ENCODE measurements around the gene ANKFY1.
A peak's percentile ranks its signal among the peaks of the same experiment; 100 is the strongest.

Gene ANKFY1

DNA sequence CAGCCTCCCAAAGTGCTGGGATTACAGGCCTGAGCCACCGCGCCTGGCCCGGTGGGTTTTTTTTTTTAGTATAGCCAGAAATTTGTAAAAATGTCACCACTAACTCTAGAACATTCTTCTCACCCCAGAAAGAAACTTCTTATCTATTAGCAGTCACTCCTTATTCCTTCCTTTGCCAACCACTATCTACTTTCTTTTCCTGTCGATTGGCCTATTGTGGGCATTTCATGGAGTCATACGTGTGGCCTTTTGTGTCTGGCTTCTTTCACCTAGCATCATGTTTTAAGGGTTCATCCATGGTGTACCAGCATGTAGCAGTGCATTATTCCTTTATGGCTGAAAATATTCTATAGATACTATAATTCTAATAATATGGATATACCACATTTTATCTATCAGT lies 117.1 kb downstream of the ANKFY1 start:
- no peak for TF ChIP-seq SNAI2 (CRISPR knock-in tag; IDR thresholded peaks at IDR 0.05)
- TF ChIP-seq, protein P1, sequence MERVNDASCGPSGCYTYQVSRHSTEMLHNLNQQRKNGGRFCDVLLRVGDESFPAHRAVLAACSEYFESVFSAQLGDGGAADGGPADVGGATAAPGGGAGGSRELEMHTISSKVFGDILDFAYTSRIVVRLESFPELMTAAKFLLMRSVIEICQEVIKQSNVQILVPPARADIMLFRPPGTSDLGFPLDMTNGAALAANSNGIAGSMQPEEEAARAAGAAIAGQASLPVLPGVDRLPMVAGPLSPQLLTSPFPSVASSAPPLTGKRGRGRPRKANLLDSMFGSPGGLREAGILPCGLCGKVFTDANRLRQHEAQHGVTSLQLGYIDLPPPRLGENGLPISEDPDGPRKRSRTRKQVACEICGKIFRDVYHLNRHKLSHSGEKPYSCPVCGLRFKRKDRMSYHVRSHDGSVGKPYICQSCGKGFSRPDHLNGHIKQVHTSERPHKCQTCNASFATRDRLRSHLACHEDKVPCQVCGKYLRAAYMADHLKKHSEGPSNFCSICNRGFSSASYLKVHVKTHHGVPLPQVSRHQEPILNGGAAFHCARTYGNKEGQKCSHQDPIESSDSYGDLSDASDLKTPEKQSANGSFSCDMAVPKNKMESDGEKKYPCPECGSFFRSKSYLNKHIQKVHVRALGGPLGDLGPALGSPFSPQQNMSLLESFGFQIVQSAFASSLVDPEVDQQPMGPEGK (CRISPR knock-in tag; IDR thresholded peaks at IDR 0.05; ENCODE audit: borderline replicate concordance) = no peak
- TF ChIP-seq RARB (CRISPR knock-in tag; IDR thresholded peaks at IDR 0.05) = no peak
- ATAC-seq = no peak

DNA sequence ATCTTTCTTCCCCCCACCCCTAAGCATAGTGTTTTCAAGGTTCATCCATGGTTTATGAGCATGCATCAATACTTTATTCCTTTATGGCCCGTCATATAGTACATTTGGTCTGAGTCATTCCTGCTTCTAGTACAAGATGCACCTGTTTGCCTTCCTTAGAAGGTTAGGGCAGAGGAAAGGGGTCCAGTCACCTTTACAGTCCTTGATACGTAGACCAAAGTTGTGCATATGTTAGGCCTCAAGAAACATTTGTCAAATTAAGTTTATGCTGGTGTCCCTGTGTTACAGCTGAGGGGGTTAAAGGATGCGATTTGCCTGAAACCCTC lies 119.4 kb downstream of the ANKFY1 start:
- ATAC-seq = no peak
- TF ChIP-seq BACH2 (CRISPR knock-in tag; IDR thresholded peaks at IDR 0.05; ENCODE audit: borderline replicate concordance) (no peak), CSDC2 (CRISPR knock-in tag; IDR thresholded peaks at IDR 0.05) (no peak), ZNF565 (CRISPR knock-in tag; conservative IDR thresholded peaks at IDR 0.05; ENCODE audit: low read depth) (no peak), PPARA (CRISPR knock-in tag; IDR thresholded peaks at IDR 0.05; ENCODE audit: borderline replicate concordance) (no peak), ARNTL (CRISPR knock-in tag; IDR thresholded peaks at IDR 0.05; ENCODE audit: borderline replicate concordance, low read depth) (no peak), SNAI2 (CRISPR knock-in tag; IDR thresholded peaks at IDR 0.05) (no peak)
- TF ChIP-seq, protein P2, sequence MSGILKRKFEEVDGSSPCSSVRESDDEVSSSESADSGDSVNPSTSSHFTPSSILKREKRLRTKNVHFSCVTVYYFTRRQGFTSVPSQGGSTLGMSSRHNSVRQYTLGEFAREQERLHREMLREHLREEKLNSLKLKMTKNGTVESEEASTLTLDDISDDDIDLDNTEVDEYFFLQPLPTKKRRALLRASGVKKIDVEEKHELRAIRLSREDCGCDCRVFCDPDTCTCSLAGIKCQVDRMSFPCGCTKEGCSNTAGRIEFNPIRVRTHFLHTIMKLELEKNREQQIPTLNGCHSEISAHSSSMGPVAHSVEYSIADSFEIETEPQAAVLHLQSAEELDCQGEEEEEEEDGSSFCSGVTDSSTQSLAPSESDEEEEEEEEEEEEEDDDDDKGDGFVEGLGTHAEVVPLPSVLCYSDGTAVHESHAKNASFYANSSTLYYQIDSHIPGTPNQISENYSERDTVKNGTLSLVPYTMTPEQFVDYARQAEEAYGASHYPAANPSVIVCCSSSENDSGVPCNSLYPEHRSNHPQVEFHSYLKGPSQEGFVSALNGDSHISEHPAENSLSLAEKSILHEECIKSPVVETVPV (CRISPR knock-in tag; IDR thresholded peaks at IDR 0.05) = no peak

DNA sequence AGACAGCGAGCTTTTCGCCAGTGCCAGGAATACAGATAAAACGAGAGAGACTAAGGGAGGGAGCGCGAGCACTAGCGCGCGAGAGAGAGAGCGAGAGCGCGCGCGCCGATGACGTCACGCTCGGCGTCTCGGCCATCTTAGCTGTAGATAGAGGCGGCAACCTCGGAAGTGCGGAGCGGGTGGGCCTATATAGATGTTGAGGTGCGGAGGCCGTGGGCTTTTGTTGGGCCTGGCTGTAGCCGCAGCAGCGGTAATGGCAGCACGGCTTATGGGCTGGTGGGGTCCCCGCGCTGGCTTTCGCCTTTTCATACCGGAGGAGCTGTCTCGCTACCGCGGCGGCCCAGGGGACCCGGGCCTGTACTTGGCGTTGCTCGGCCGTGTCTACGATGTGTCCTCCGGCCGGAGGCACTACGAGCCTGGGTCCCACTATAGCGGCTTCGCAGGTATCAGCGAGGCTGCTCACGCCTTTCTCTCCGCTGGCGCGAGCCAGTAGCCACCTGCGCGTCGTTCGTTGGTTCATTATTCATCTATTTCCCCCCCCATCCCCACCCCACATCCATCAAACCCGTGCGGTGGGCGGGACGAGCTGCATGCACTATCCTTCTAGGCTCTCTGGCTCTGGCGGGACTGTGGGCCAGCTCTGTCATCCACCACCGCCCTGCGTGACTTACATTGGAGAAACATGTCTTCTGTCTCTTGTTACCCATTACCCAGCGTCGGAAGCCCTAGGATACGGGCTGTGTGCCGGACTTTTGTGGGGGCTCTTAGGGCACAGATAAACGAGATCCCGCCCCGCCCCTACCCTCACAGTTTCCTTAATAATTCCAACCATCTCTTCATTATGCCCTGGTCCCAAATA lies 120.0 kb downstream of the ANKFY1 start:
- peak; percentile 90 for ATAC-seq
- TF ChIP-seq, protein P3, sequence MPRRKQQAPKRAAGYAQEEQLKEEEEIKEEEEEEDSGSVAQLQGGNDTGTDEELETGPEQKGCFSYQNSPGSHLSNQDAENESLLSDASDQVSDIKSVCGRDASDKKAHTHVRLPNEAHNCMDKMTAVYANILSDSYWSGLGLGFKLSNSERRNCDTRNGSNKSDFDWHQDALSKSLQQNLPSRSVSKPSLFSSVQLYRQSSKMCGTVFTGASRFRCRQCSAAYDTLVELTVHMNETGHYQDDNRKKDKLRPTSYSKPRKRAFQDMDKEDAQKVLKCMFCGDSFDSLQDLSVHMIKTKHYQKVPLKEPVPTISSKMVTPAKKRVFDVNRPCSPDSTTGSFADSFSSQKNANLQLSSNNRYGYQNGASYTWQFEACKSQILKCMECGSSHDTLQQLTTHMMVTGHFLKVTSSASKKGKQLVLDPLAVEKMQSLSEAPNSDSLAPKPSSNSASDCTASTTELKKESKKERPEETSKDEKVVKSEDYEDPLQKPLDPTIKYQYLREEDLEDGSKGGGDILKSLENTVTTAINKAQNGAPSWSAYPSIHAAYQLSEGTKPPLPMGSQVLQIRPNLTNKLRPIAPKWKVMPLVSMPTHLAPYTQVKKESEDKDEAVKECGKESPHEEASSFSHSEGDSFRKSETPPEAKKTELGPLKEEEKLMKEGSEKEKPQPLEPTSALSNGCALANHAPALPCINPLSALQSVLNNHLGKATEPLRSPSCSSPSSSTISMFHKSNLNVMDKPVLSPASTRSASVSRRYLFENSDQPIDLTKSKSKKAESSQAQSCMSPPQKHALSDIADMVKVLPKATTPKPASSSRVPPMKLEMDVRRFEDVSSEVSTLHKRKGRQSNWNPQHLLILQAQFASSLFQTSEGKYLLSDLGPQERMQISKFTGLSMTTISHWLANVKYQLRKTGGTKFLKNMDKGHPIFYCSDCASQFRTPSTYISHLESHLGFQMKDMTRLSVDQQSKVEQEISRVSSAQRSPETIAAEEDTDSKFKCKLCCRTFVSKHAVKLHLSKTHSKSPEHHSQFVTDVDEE (CRISPR knock-in tag; IDR thresholded peaks at IDR 0.05) = 0 out of 2 replicates have a peak, but pooled peaks have one; percentile 14
- TF ChIP-seq ZNF70 (CRISPR knock-in tag; IDR thresholded peaks at IDR 0.05) = 0 out of 2 replicates have a peak, but pooled peaks have one; percentile 17
- peak; percentile 51; the same call in 1 of the 2 replicates for TF ChIP-seq ZNF8 (CRISPR knock-in tag; IDR thresholded peaks at IDR 0.05)
- no peak; the same call in 1 of the 2 replicates for TF ChIP-seq CSDC2 (CRISPR knock-in tag; IDR thresholded peaks at IDR 0.05)
- TF ChIP-seq ZFP3 (CRISPR knock-in tag; IDR thresholded peaks at IDR 0.05) = 0 out of 2 replicates have a peak, but pooled peaks have one; percentile 34
- TF ChIP-seq BACH2 (CRISPR knock-in tag; IDR thresholded peaks at IDR 0.05; ENCODE audit: borderline replicate concordance) = no peak
- TF ChIP-seq ZNF565 (CRISPR knock-in tag; conservative IDR thresholded peaks at IDR 0.05; ENCODE audit: low read depth) = no peak; the same call in 1 of the 2 replicates
- TF ChIP-seq ZC3H10 (CRISPR knock-in tag; IDR thresholded peaks at IDR 0.05) = no peak

DNA sequence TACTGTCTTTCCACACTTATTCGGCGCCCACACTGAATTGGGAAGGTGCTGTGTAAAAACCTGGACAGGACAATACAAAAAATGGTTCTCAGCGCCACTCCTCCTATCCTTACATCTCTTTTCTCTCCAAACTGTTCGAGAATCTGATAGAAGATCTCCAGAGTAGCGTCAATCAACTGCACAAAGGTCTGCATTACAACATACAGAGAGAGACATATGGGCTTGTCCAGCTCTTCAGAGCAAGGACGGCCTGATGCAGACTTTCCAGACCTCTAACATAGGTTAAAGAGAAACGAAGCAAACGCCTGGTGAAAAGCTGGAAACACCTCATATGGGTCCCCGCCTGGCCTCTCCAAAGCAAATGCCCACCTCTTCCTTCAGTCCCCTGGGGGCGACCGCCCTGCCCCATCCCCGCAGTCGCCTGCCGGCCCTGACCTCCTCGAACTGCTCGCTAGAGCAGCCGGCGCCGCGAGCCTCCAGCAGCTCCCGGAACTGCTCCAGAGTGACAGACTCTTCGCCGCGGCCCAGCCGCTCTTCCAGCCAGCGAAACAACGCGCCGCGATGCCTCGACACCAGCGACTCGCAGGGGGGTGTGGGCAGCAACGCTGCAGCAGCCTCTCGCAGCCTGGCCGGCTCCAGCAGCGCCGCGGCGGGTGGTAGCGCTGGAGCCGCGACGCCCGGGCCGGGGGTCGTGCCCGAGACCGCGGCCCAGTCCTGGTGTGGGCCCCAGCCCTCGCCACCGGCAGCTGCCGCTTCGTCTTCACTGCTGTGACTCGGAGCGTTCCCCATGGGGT lies 121.5 kb downstream of the ANKFY1 start:
- peak; percentile 1 for ATAC-seq
- TF ChIP-seq ZC3H10 (CRISPR knock-in tag; IDR thresholded peaks at IDR 0.05) (no peak), SNAI2 (CRISPR knock-in tag; IDR thresholded peaks at IDR 0.05) (no peak), BACH2 (CRISPR knock-in tag; IDR thresholded peaks at IDR 0.05; ENCODE audit: borderline replicate concordance) (no peak), RARB (CRISPR knock-in tag; IDR thresholded peaks at IDR 0.05) (no peak), ISL1 (CRISPR knock-in tag; IDR thresholded peaks at IDR 0.05) (no peak), ESRRG (CRISPR knock-in tag; IDR thresholded peaks at IDR 0.05) (no peak), ZNF70 (CRISPR knock-in tag; IDR thresholded peaks at IDR 0.05) (no peak), ZFP30 (CRISPR knock-in tag; IDR thresholded peaks at IDR 0.05) (no peak), CSDC2 (CRISPR knock-in tag; IDR thresholded peaks at IDR 0.05) (no peak), OSR1 (CRISPR knock-in tag; IDR thresholded peaks at IDR 0.05) (no peak), PPARA (CRISPR knock-in tag; IDR thresholded peaks at IDR 0.05; ENCODE audit: borderline replicate concordance) (no peak), TCF4 (CRISPR knock-in tag; IDR thresholded peaks at IDR 0.05; ENCODE audit: borderline replicate concordance) (no peak)
- TF ChIP-seq, protein P3 (CRISPR knock-in tag; IDR thresholded peaks at IDR 0.05) = no peak
- TF ChIP-seq, protein P2 (CRISPR knock-in tag; IDR thresholded peaks at IDR 0.05) = no peak
- TF ChIP-seq, protein P4, sequence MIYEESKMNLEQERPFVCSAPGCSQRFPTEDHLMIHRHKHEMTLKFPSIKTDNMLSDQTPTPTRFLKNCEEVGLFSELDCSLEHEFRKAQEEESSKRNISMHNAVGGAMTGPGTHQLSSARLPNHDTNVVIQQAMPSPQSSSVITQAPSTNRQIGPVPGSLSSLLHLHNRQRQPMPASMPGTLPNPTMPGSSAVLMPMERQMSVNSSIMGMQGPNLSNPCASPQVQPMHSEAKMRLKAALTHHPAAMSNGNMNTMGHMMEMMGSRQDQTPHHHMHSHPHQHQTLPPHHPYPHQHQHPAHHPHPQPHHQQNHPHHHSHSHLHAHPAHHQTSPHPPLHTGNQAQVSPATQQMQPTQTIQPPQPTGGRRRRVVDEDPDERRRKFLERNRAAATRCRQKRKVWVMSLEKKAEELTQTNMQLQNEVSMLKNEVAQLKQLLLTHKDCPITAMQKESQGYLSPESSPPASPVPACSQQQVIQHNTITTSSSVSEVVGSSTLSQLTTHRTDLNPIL (CRISPR knock-in tag; IDR thresholded peaks at IDR 0.05; ENCODE audit: low read depth) = no peak

Measured in SK-N-SH treated with all-trans-retinoic acid at 6 μM for 48 hours (cell line).